Glutamatergic neuron (in vitro differentiated cells): ENCODE data around the gene KIAA1958. TPM values are rescaled to one million over a fixed set of nuclear protein-coding genes. Genes with fewer than 3 reads are reported as not detected.

Experiments
- DNase-seq: peaks from one replicate; pipeline ENCODE4 v3.0.0; 2022
- H3K27ac Mint-ChIP-seq: one replicate; pipeline ENCODE4 v1.8.0; 2020; ENCODE audit warnings: mild to moderate bottlenecking, mixed read lengths, inconsistent platforms; ENCODE audit not compliant: unreplicated experiment
- H3K27me3 Mint-ChIP-seq: one replicate; pipeline ENCODE4 v1.8.0; 2020; ENCODE audit warnings: mild to moderate bottlenecking, moderate library complexity, mixed read lengths, inconsistent platforms; ENCODE audit not compliant: unreplicated experiment
- H3K36me3 Mint-ChIP-seq: one replicate; pipeline ENCODE4 v1.8.0; 2020; ENCODE audit warnings: mild to moderate bottlenecking, mixed read lengths, inconsistent platforms; ENCODE audit not compliant: unreplicated experiment
- H3K4me1 Mint-ChIP-seq: one replicate; pipeline ENCODE4 v1.8.0; 2020; ENCODE audit warnings: mild to moderate bottlenecking, low read depth, mixed read lengths, inconsistent platforms; ENCODE audit not compliant: unreplicated experiment
- H3K4me3 Mint-ChIP-seq: one replicate; pipeline ENCODE4 v1.8.0; 2020; ENCODE audit warnings: mild to moderate bottlenecking, mixed read lengths, inconsistent platforms; ENCODE audit not compliant: unreplicated experiment
- H3K9me3 Mint-ChIP-seq: one replicate; pipeline ENCODE4 v1.8.0; 2020; ENCODE audit warnings: mild to moderate bottlenecking, moderate library complexity, mixed read lengths, inconsistent platforms; ENCODE audit not compliant: unreplicated experiment
- long read RNA-seq: library from polyadenylated mRNA; unstranded; transcript quantifications from one replicate; pipeline ENCODE4 v2.0.0, GENCODE V29; 2020; ENCODE audit not compliant: unreplicated experiment
- total RNA-seq: library from RNA; stranded (reverse); fragmentation: NEBNext Ultra II Directional; extraction: Animal tissue kit (Norgen Biotek cat#: 25700); gene quantifications from one replicate; pipeline ENCODE4 v1.2.1, GENCODE V29; 2021; ENCODE audit not compliant: unreplicated experiment
- TF ChIP-seq, protein P1 (sequence below): fragments of 200-600 bp; sonication (generic); IDR thresholded peaks from one replicate; pipeline ENCODE4 v1.5.0; 2021; ENCODE audit not compliant: partially characterized antibody, unreplicated experiment

KIAA1958 gene, protein sequence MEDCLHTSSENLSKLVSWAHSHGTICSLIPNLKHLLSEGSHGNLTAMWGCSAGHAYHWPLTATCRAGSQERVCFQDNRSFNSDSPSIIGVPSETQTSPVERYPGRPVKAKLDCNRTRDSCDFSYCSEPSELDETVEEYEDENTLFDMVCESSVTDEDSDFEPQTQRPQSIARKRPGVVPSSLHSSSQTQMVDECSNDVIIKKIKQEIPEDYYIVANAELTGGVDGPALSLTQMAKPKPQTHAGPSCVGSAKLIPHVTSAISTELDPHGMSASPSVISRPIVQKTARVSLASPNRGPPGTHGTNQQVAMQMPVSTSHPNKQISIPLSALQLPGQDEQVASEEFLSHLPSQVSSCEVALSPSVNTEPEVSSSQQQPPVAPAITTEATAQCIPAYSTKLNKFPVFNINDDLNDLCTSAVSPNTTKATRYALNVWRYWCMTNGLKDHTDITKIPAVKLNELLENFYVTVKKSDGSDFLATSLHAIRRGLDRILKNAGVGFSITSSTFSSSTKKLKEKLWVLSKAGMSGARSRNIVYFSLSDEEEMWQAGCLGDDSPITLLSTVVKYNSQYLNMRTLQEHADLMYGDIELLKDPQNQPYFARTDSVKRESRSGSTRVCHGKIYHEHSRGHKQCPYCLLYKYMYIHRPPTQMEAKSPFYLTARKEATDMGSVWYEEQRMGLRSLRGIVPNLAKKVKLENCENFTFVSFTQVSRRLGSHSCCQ
- 48.6 TPM for total RNA-seq
- long read RNA-seq, partial matches to known transcripts = 1 of 2 reads
- long read RNA-seq, other reads (novel, unspliced or antisense) = 1 of 2 reads

DNA sequence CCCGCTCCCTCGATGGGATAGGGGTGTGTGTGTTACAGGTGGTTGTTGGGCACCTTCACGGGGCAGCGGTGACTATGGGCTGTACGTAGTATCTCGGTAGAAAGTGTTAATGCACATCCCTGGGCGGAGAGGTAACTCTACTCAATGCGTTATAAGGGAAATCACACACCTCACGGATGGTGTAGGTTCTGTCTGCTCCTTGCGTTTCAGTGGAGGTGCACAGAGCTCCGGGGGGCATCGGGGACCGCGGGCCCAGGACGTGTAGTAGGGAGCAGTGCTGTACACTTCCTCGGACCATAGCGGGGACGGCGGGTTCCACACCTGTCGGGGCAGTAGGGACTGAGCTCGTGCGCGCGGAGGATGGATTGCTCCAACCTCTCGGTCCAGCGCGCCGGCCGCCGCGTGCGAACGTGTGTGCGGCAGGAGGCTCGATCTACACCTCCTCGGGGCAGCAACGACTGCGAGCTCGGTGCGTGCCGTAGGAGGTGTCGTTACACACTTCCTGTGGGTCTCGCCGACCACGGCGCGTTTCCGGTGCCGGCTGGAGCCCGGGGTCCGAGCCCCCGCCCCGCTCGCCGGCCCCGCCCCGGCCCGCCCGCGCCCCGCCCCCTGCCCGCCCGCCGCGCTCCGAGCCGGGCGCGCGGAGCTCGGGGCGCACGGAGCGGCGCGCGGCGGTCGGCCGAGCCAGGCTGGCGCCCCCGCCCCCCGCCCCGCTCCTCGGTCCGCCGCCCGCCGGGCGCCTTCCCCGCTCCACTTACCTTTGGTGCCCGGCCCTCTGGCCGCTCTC, at the start of gene KIAA1958:
KIAA1958 (plus strand) TSS at position 607 of the 787 bp plus-strand sequence. CDS start 87,254 bp downstream, outside the sequence.
- TF ChIP-seq, protein P1, sequence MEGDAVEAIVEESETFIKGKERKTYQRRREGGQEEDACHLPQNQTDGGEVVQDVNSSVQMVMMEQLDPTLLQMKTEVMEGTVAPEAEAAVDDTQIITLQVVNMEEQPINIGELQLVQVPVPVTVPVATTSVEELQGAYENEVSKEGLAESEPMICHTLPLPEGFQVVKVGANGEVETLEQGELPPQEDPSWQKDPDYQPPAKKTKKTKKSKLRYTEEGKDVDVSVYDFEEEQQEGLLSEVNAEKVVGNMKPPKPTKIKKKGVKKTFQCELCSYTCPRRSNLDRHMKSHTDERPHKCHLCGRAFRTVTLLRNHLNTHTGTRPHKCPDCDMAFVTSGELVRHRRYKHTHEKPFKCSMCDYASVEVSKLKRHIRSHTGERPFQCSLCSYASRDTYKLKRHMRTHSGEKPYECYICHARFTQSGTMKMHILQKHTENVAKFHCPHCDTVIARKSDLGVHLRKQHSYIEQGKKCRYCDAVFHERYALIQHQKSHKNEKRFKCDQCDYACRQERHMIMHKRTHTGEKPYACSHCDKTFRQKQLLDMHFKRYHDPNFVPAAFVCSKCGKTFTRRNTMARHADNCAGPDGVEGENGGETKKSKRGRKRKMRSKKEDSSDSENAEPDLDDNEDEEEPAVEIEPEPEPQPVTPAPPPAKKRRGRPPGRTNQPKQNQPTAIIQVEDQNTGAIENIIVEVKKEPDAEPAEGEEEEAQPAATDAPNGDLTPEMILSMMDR = no peak
- H3K27me3 Mint-ChIP-seq = peaks cover 8% of the 10 kb centered on the region
- DNase-seq = peak; percentile 85
- H3K4me1 Mint-ChIP-seq = peaks cover 23% of the 10 kb centered on the region
- peak within 1 kb of the TSS; percentile 98 for H3K4me3 Mint-ChIP-seq
- H3K27ac Mint-ChIP-seq = peak within 1 kb of the TSS; percentile 90
- no peaks in the 10 kb centered on the region for H3K36me3 Mint-ChIP-seq
- H3K9me3 Mint-ChIP-seq = peaks cover 16% of the 10 kb centered on the region

DNA sequence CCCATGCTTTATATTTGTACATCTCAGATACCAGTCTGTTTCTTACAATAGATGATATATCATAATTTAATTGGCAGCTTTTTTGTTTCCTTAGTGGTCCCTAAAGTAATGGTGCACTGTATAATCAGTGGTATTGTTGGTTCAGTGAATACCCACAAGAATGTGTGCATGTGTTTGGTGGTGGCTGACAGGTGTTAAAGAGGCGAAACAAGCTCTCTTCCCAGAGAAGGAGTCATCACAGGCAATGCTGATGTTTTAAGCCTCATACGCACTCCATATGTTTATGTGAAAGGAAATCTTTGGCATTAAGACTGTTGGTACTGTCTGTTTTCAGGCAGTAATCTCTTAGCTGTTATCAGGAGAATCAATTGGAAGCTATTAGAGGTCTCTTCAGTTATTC, 49.2 kb upstream of the KIAA1958 start:
- Mint-ChIP-seq H3K27ac (no peak overlapping the region), H3K9me3 (no peaks in the 10 kb centered on the region), H3K4me3 (no peak overlapping the region), H3K27me3 (no peaks in the 10 kb centered on the region), H3K36me3 (no peaks in the 10 kb centered on the region), H3K4me1 (no peaks in the 10 kb centered on the region)
- DNase-seq = no peak
- TF ChIP-seq, protein P1 = no peak

DNA sequence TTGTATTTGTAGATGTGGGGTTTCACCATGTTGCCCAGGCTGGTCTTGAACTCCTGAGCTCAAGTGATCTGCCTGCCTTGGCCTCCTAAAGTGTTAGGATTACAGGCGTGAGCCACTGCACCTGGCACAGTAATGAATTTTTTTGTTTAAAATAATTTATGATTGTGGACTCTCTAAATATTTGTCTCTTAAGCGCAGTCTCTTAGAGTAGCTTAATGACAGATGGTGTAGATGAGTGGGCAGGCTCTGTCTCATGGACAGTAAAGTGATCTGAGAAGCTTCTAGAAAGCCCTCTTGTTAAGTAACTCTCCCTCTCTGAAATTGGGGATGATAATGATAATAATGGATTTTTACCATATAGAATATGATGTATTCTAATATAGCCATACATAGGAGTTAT, 47.5 kb upstream of the KIAA1958 start:
- Mint-ChIP-seq H3K36me3 (no peaks in the 10 kb centered on the region), H3K9me3 (no peaks in the 10 kb centered on the region), H3K27me3 (no peaks in the 10 kb centered on the region), H3K4me1 (no peaks in the 10 kb centered on the region), H3K27ac (no peak overlapping the region), H3K4me3 (no peak overlapping the region)
- DNase-seq = no peak
- TF ChIP-seq, protein P1 = no peak

DNA sequence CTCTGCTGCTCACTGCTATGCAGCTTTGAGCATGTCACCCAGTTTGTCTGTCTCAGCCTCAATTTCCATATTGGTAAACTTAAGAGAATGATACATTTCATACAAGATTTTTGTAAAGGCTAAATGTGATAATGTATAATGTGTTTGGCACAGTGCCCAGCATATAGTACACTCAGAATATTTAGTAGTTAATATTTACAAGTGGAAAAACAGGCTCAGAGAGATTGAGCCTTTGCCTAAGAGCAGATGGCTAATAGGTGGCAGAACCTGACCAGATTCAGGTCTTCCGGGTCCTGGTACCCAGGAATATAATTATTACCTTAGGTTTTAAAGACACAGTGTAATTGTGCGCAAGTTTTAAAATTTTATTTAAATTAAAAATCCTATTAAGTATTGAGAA, 46.8 kb upstream of the KIAA1958 start:
- Mint-ChIP-seq H3K4me3 (no peak overlapping the region), H3K36me3 (no peaks in the 10 kb centered on the region), H3K4me1 (no peaks in the 10 kb centered on the region), H3K27ac (no peak overlapping the region), H3K27me3 (no peaks in the 10 kb centered on the region), H3K9me3 (no peaks in the 10 kb centered on the region)
- TF ChIP-seq, protein P1 = no peak
- no peak for DNase-seq
